Keratinocyte (primary cell): ENCODE measurements around the gene IL6R. TPM values are rescaled to one million over a fixed set of nuclear protein-coding genes. Genes with fewer than 3 reads are reported as not detected.

Experiments
- DNase-seq: peaks from one replicate; pipeline ENCODE4 v3.0.0-alpha.2; 2011; ENCODE audit warnings: low read depth, missing footprints, low spot score
- FAIRE-seq: peaks from 2 replicates; lab custom pipeline; 2011; peaks lifted over from hg19 to GRCh38; lab: Jason Lieb, UNC
- H2AFZ ChIP-seq: 2 replicates; pipeline ENCODE4 v1.6.0; 2012; ENCODE audit warnings: low read length, control low read depth, inconsistent platforms; ENCODE audit not compliant: control insufficient read depth
- H3K27ac ChIP-seq: 2 replicates; pipeline ENCODE4 v1.5.1; 2011; ENCODE audit warnings: low read length; ENCODE audit not compliant: control insufficient read depth, insufficient read depth
- H3K27me3 ChIP-seq: 3 replicates; pipeline ENCODE4 v1.6.0; 2011; ENCODE audit warnings: low read length; ENCODE audit not compliant: control insufficient read depth, insufficient read depth; ENCODE audit errors: extremely low read depth
- H3K36me3 ChIP-seq, 2 experiments: 2 replicates in 1 of 2; 3 replicates in 1 of 2; pipeline ENCODE4 v1.5.1; 2011; ENCODE audit warnings: low read length in 2 of 2, mild to moderate bottlenecking in 1 of 2; ENCODE audit not compliant: control insufficient read depth in 2 of 2, insufficient read depth in 2 of 2; ENCODE audit errors: extremely low read depth in 1 of 2
- H3K4me1 ChIP-seq: 3 replicates; pipeline ENCODE4 v1.5.1; 2011; ENCODE audit warnings: low read length; ENCODE audit not compliant: control insufficient read depth, insufficient read depth; ENCODE audit errors: extremely low read depth
- H3K4me2 ChIP-seq: 3 replicates; pipeline ENCODE4 v1.6.0; 2011; ENCODE audit warnings: low read depth, low read length; ENCODE audit not compliant: control insufficient read depth, insufficient read depth; ENCODE audit errors: extremely low read depth
- H3K4me3 ChIP-seq, 3 experiments: fragments of 200-600 bp in 1 of 3; sonication (generic) in 1 of 3; 2 replicates in 2 of 3; 3 replicates in 1 of 3; pipeline ENCODE4 v1.5.1; 2011 to 2016; ENCODE audit warnings: low read length in 3 of 3, mild to moderate bottlenecking in 3 of 3, control low read depth in 2 of 3, inconsistent platforms in 1 of 3, low read depth in 1 of 3, mixed read lengths in 1 of 3, mixed run types in 1 of 3, moderate library complexity in 1 of 3; ENCODE audit not compliant: control insufficient read depth in 2 of 3, insufficient read depth in 2 of 3; ENCODE audit errors: extremely low read depth in 1 of 3
- H3K79me2 ChIP-seq: 2 replicates; pipeline ENCODE4 v1.6.0; 2012; ENCODE audit warnings: low read length; ENCODE audit not compliant: control insufficient read depth, insufficient read depth
- H3K9ac ChIP-seq: 3 replicates; pipeline ENCODE4 v1.6.0; 2011; ENCODE audit warnings: low read length; ENCODE audit not compliant: control insufficient read depth, insufficient read depth; ENCODE audit errors: extremely low read depth
- H3K9me1 ChIP-seq: 3 replicates; pipeline ENCODE4 v1.6.0; 2011; ENCODE audit warnings: low read length; ENCODE audit not compliant: control insufficient read depth, insufficient read depth; ENCODE audit errors: extremely low read depth
- H3K9me3 ChIP-seq: 2 replicates; pipeline ENCODE4 v1.5.1; 2012; ENCODE audit warnings: low read depth, low read length; ENCODE audit not compliant: control insufficient read depth
- H4K20me1 ChIP-seq: 3 replicates; pipeline ENCODE4 v1.6.0; 2011; ENCODE audit warnings: low read length; ENCODE audit not compliant: control insufficient read depth, insufficient read depth; ENCODE audit errors: extremely low read depth
- EZH2 ChIP-seq: IDR thresholded peaks from one replicate; pipeline ENCODE4 v1.6.1; 2012; ENCODE audit warnings: inconsistent platforms, mild to moderate bottlenecking, low read length, moderate library complexity
- dilution Hi-C: fragments of 300-500 bp; cut with MboI; formaldehyde crosslinking; loops from one replicate; pipeline ENCODE4 v1.7.0; 2020; ENCODE audit warnings: low sequenced_read_pairs; ENCODE audit not compliant: extremely low pct_ligation_motif_present
- polyA plus RNA-seq, 5 experiments: library from polyadenylated mRNA; depleted of rRNA in 3 of 5; stranded (reverse) in 3 of 5; stranded (forward) in 1 of 5; unstranded in 1 of 5; fragments of >200 nt; gene quantifications; 1 replicate in 1 of 5; 2 replicates in 3 of 5; 3 replicates in 1 of 5; pipeline versions ENCODE4 v1.2.1 to v1.2.3, GENCODE V29; 2011 to 2012; ENCODE audit warnings: missing spikeins in 2 of 5, low read depth in 1 of 5, low replicate concordance in 1 of 5
- TF ChIP-seq, protein P1 (sequence below), 3 experiments: IDR thresholded peaks in 1 of 3; conservative IDR thresholded peaks in 1 of 3; optimal IDR thresholded peaks in 1 of 3; 2 replicates in 2 of 3; 3 replicates in 1 of 3; pipeline versions ENCODE3 to v1.5.1; 2011; ENCODE audit warnings: low read length in 3 of 3, mild to moderate bottlenecking in 3 of 3, moderate library complexity in 2 of 3, control low read depth in 1 of 3, inconsistent platforms in 1 of 3; ENCODE audit not compliant: insufficient read depth in 2 of 3; ENCODE audit errors: extremely low read depth in 1 of 3

IL6R gene
- polyA plus RNA-seq, 1 donor (not counting 4 experiments of a cell fraction or from before 2014, with no cell fraction given): 12.6 TPM

DNA sequence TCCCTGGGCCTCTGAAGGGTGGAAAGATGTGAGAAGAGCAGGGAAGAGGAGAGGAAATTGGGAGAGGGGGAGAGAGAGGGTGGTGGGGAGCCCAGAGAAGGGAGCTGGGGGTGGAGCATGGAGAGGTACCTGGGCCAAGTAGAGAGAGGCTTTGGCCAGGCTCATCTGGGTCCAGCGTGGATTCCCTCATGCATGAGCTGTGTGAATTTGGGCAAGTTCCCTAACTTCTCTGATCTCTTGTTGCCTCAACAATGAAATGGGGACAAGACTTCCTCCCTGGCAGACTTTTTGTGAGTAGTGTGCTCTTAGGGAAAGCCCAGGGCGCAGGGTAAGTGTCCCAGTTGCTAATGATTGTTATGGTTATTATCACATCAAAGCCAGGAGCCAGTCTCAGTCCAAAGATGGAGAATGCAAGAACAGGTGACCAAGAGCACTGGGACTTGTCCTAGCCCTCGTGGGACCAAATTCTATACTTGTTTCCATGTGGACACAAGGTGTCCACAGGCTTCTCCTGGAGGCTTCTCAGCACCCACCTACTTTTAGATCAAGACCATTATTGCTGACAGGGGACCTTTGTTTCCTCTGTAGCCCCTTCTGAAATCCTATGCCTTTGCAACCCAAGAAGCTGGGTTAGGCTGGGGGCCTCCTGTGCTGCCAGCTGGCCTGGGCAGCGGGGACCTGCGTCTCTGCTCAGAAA is 13.9 kb downstream of the IL6R start:
- TF ChIP-seq EZH2: no peak
- TF ChIP-seq, protein P1, sequence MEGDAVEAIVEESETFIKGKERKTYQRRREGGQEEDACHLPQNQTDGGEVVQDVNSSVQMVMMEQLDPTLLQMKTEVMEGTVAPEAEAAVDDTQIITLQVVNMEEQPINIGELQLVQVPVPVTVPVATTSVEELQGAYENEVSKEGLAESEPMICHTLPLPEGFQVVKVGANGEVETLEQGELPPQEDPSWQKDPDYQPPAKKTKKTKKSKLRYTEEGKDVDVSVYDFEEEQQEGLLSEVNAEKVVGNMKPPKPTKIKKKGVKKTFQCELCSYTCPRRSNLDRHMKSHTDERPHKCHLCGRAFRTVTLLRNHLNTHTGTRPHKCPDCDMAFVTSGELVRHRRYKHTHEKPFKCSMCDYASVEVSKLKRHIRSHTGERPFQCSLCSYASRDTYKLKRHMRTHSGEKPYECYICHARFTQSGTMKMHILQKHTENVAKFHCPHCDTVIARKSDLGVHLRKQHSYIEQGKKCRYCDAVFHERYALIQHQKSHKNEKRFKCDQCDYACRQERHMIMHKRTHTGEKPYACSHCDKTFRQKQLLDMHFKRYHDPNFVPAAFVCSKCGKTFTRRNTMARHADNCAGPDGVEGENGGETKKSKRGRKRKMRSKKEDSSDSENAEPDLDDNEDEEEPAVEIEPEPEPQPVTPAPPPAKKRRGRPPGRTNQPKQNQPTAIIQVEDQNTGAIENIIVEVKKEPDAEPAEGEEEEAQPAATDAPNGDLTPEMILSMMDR (optimal IDR thresholded peaks at IDR 0.05 in 1 of 3, IDR thresholded peaks at IDR 0.05 in 1 of 3, conservative IDR thresholded peaks at IDR 0.05 in 1 of 3; ENCODE audit: extremely low read depth in 1 of 3, insufficient read depth in 2 of 3, low read length in 3 of 3): no peak
- Histone ChIP-seq H3K9me1 (peaks cover 6% of the 10 kb centered on the region), H2AFZ (no peak overlapping the region), H3K9me3 (no peaks in the 10 kb centered on the region), H4K20me1 (no peaks in the 10 kb centered on the region), H3K27ac (peak overlapping the region; percentile 96), H3K27me3 (no peaks in the 10 kb centered on the region), H3K79me2 (peaks cover 13% of the 10 kb centered on the region), H3K4me3 (peak overlapping the region in 1 of 3 experiments; percentile 25), H3K4me1 (peaks cover 62% of the 10 kb centered on the region), H3K9ac (peak overlapping the region; percentile 84), H3K4me2 (peak overlapping the region; percentile 78), H3K36me3 (peaks cover 0 to 4% of the 10 kb centered on the region in 2 experiments)
- FAIRE-seq: no peak
- no peak for DNase-seq
- dilution Hi-C loops: no loop called here

DNA sequence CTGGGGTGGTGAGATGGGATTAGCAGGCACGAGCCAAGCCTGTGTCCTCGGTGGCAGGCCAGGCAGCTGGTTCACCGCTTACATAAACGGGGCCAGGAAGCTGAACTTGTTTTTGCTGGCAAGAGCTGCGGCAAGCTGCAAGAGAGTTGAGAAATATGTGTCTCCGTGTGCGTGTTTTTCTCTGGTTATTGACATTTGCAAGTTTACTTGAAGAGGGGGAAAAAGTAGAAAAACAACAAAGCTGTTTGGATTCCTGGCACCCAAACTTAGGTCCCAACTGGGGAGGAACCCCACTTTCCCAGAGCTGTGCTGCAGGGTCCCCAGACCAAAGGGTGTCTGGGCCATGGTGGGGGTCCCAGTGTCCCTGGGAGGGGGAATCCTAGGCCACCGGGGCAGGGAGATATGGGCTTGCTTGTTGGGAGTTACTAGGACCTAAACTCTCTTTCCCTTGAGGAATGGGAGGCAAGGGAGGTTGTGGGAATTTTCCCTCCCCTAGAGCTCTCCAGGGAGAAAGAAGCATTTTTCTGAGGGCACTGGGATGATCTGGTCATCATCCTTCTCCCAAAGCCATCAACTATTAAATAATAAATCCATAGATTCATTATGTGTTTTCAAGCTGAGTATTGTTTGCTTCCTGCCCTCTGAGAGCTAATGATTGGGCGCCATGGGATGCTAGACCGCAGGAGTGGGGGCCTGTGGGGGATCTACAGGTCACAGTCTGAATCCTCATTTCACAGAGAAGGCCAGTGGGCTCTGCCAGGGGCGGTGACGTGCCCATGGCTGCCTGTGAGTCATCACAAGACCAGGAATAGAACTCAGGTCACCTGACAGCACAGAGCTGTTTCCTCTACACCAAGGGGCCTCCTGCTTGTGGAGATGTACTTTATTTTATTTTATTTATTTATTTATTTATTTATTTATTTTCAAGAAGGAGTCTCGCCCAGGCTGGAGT is 14.8 kb downstream of the IL6R start:
- dilution Hi-C loops: no loop called here
- Histone ChIP-seq H3K4me2 (peak overlapping the region; percentile 78), H3K27me3 (no peaks in the 10 kb centered on the region), H3K9me3 (no peaks in the 10 kb centered on the region), H3K27ac (peak overlapping the region; percentile 96), H3K36me3 (peaks cover 0 to 5% of the 10 kb centered on the region in 2 experiments), H2AFZ (no peak overlapping the region), H3K9me1 (peaks cover 6% of the 10 kb centered on the region), H3K4me3 (peak overlapping the region in 1 of 3 experiments; percentile 44), H4K20me1 (no peaks in the 10 kb centered on the region), H3K9ac (peak overlapping the region; percentile 84), H3K79me2 (peaks cover 9% of the 10 kb centered on the region), H3K4me1 (peaks cover 65% of the 10 kb centered on the region)
- FAIRE-seq (peak; percentile 71), DNase-seq (no peak)
- TF ChIP-seq, protein P1 (optimal IDR thresholded peaks at IDR 0.05 in 1 of 3, IDR thresholded peaks at IDR 0.05 in 1 of 3, conservative IDR thresholded peaks at IDR 0.05 in 1 of 3; ENCODE audit: extremely low read depth in 1 of 3, insufficient read depth in 2 of 3, low read length in 3 of 3): no peak
- TF ChIP-seq EZH2: no peak
